Vagina (tissue), 2 donors: ENCODE measurements around the gene FSIP1. TPM values are rescaled to one million over a fixed set of nuclear protein-coding genes. Genes with fewer than 3 reads are reported as not detected.

Source experiments
- DNase-seq, 2 donors: peaks; one replicate each; pipeline ENCODE4 v3.0.0-alpha.2; 2017; ENCODE audit errors: extremely low spot score in 2 of 2
- H3K27ac ChIP-seq: fragments of 200-600 bp; sonication (generic); one replicate; pipeline ENCODE4 v1.5.1; 2019
- H3K27me3 ChIP-seq: fragments of 200-600 bp; sonication (generic); one replicate; pipeline ENCODE4 v1.5.1; 2019
- H3K36me3 ChIP-seq, 2 donors: fragments of 200-600 bp; sonication (generic); one replicate each; pipeline ENCODE4 v1.5.1; 2017 to 2019
- H3K4me1 ChIP-seq: fragments of 200-600 bp; sonication (generic); one replicate; pipeline ENCODE4 v1.5.1; 2019
- H3K4me3 ChIP-seq, 2 donors: fragments of 200-600 bp; sonication (generic); 1 replicate in 1 of 2; 2 replicates in 1 of 2; pipeline ENCODE4 v1.5.1; 2016 to 2019
- H3K9me3 ChIP-seq: fragments of 200-600 bp; sonication (generic); one replicate; pipeline ENCODE4 v1.5.1; 2019
- CTCF ChIP-seq, 3 experiments: fragments of 450-650 bp in 2 of 3; fragments of 200-600 bp in 1 of 3; sonication (generic) in 1 of 3; IDR thresholded peaks; one replicate each; pipeline ENCODE4 v1.5.1; 2017 to 2019; ENCODE audit warnings: antibody characterized with exemption in 3 of 3, mild to moderate bottlenecking in 2 of 3, moderate library complexity in 2 of 3
- POLR2A ChIP-seq, 2 donors: fragments of 450-650 bp; IDR thresholded peaks; one replicate each; pipeline ENCODE4 v1.6.1; 2017; ENCODE audit warnings: antibody characterized with exemption in 2 of 2, mild to moderate bottlenecking in 2 of 2, moderate library complexity in 2 of 2
- POLR2AphosphoS5 ChIP-seq, 2 donors: sonication (generic); formaldehyde crosslinking; IDR thresholded peaks; one replicate each; pipeline ENCODE4 v1.9.0; 2017; ENCODE audit warnings: antibody characterized with exemption in 2 of 2, mild to moderate bottlenecking in 2 of 2, low read depth in 1 of 2; ENCODE audit not compliant: insufficient read depth in 1 of 2
- intact Hi-C: fragments of 100-400 bp; cut with DNase I; formaldehyde crosslinking; loops from one replicate; pipeline ENCODE4 v1.15.1; 2023
- total RNA-seq: library from RNA; depleted of rRNA; stranded (reverse); fragments of >200 nt; gene quantifications from one replicate; pipeline ENCODE4 v1.2.3, GENCODE V29; 2016

The FSIP1 gene
- total RNA-seq, 1 donor from 2014 or later, result 0.98 TPM

- TF ChIP-seq POLR2A (IDR thresholded peaks at IDR 0.05), result no peak
- Histone ChIP-seq H3K27me3 (no peaks in the 10 kb centered on the region), H3K9me3 (no peaks in the 10 kb centered on the region), H3K4me1 (peaks cover 63% of the 10 kb centered on the region), H3K36me3 (peaks cover 0 to 67% of the 10 kb centered on the region in 2 donors), H3K4me3 (peak overlapping the region; percentile 53 to 80), H3K27ac (no peak overlapping the region)
- no peak for DNase-seq
- intact Hi-C loops, result loop anchor here (10.0 kb wide), 1 partner anchor 769 kb away; no protein-coding TSS in a partner anchor
Measured at GRCh38 chr15:39584266-39584659, 198.4 kb downstream of the FSIP1 start.

GRCh38 chr15:39583596-39584265 is 198.9 kb downstream of the FSIP1 start:
- intact Hi-C loops, result loop anchor here (10.0 kb wide), 1 partner anchor 769 kb away; no protein-coding TSS in a partner anchor
- DNase-seq, result no peak

GRCh38 chr15:39582977-39583595 is 199.6 kb downstream of the FSIP1 start:
- Histone ChIP-seq H3K9me3 (no peaks in the 10 kb centered on the region), H3K27ac (peak overlapping the region; percentile 87), H3K27me3 (no peaks in the 10 kb centered on the region), H3K4me3 (peak overlapping the region; percentile 53 to 80), H3K4me1 (peaks cover 69% of the 10 kb centered on the region), H3K36me3 (peaks cover 0 to 55% of the 10 kb centered on the region in 2 donors)
- intact Hi-C loops, result loop anchor here (10.0 kb wide), 1 partner anchor 768 kb away; no protein-coding TSS in a partner anchor
- no peak for TF ChIP-seq POLR2A (IDR thresholded peaks at IDR 0.05)
- no peak for DNase-seq

More at GRCh38 chr15:39583596-39584265, 198.9 kb downstream of the FSIP1 start:
- Histone ChIP-seq H3K27ac (no peak overlapping the region), H3K4me3 (peak overlapping the region; percentile 53 to 80), H3K9me3 (no peaks in the 10 kb centered on the region), H3K4me1 (peaks cover 69% of the 10 kb centered on the region), H3K36me3 (peaks cover 0 to 61% of the 10 kb centered on the region in 2 donors), H3K27me3 (no peaks in the 10 kb centered on the region)
- no peak for TF ChIP-seq CTCF (IDR thresholded peaks at IDR 0.05)
- TF ChIP-seq POLR2AphosphoS5 (IDR thresholded peaks at IDR 0.05; ENCODE audit: insufficient read depth in 1 of 2, low read depth in 1 of 2), result peak in 1 of 2 donors; percentile 40
- no peak for TF ChIP-seq POLR2A (IDR thresholded peaks at IDR 0.05)

- DNase-seq, result no peak
- Histone ChIP-seq H3K9me3 (no peaks in the 10 kb centered on the region), H3K36me3 (peaks cover 0 to 48% of the 10 kb centered on the region in 2 donors), H3K4me3 (peak overlapping the region; percentile 53 to 80), H3K27me3 (no peaks in the 10 kb centered on the region), H3K27ac (peak overlapping the region; percentile 87), H3K4me1 (peaks cover 69% of the 10 kb centered on the region)
- TF ChIP-seq POLR2AphosphoS5 (IDR thresholded peaks at IDR 0.05; ENCODE audit: insufficient read depth in 1 of 2, low read depth in 1 of 2) (peak in 1 of 2 donors; percentile 46), CTCF (IDR thresholded peaks at IDR 0.05) (no peak)
- intact Hi-C loops, result loop anchor here (10.0 kb wide), 1 partner anchor 768 kb away; no protein-coding TSS in a partner anchor
Measured at GRCh38 chr15:39582286-39582976, 200.2 kb downstream of the FSIP1 start.

- peak overlapping the region; percentile 87 for H3K27ac ChIP-seq
- TF ChIP-seq POLR2A (IDR thresholded peaks at IDR 0.05) (no peak), CTCF (IDR thresholded peaks at IDR 0.05) (no peak)
- DNase-seq, result no peak
- no peaks in the 10 kb centered on the region for H3K9me3 ChIP-seq
- H3K27me3 ChIP-seq, result no peaks in the 10 kb centered on the region
- H3K36me3 ChIP-seq, result peaks cover 0 to 42% of the 10 kb centered on the region in 2 donors
- H3K4me3 ChIP-seq, result peak overlapping the region; percentile 53 to 80
- intact Hi-C loops, result loop anchor here (2.0 to 10.0 kb wide), 3 partner anchors 109 to 767 kb away; no protein-coding TSS in a partner anchor
- peaks cover 69% of the 10 kb centered on the region for H3K4me1 ChIP-seq
Measured at GRCh38 chr15:39581793-39582285, 200.8 kb downstream of the FSIP1 start.
